ENCODE measurements around the gene FAM13C. TPM values are rescaled to one million over a fixed set of nuclear protein-coding genes. Genes with fewer than 3 reads are reported as not detected.

Gene FAM13C
- total and polyA plus RNA-seq, 9 of the 15 experiments (the other 6 are each of a cell fraction or from before 2014, with no cell fraction given) = not detected

GRCh38 chr10:59346321-59346720, 16.0 kb downstream of the FAM13C start:
- Histone ChIP-seq H3K4me2 (ENCODE audit: insufficient read depth, low read length) (no peak overlapping the region), H3K36me3 (ENCODE audit: control insufficient read depth, insufficient read depth, low read length) (no peaks in the 10 kb centered on the region), H3K9me3 (replicated peaks; ENCODE audit: control insufficient read depth, insufficient read depth, low read depth, low read length) (no peaks in the 10 kb centered on the region), H3K27ac (ENCODE audit: extremely low read depth, low read depth, low read length) (no peak overlapping the region), H2AFZ (ENCODE audit: low read depth, low read length) (no peak overlapping the region), H3K79me2 (ENCODE audit: control insufficient read depth, insufficient read depth, low read length) (no peaks in the 10 kb centered on the region), H4K20me1 (replicated peaks; ENCODE audit: control insufficient read depth, insufficient read depth, low read length) (no peaks in the 10 kb centered on the region), H3K9me1 (ENCODE audit: control insufficient read depth, insufficient read depth, low read length) (no peaks in the 10 kb centered on the region), H3K27me3 (ENCODE audit: control insufficient read depth in 2 of 2, insufficient read depth in 2 of 2, low read length in 2 of 2) (no peaks in the 10 kb centered on the region), H3K4me3 (no peak overlapping the region), H3K9ac (ENCODE audit: insufficient read depth in 1 of 2, low read depth in 2 of 2, low read length in 2 of 2) (no peak overlapping the region), H3K4me1 (replicated peaks in 1 of 2; ENCODE audit: control insufficient read depth in 2 of 2, insufficient read depth in 2 of 2, low read length in 2 of 2) (no peaks in the 10 kb centered on the region)
- FAIRE-seq (no peak), DNase-seq (ENCODE audit: extremely low read depth in 1 of 4, low spot score in 3 of 4) (no peak), ATAC-seq (no peak)
- intact Hi-C loops (cut with micrococcal nuclease) (no loop called here), in situ Hi-C loops (cut with MboI) (no loop called here)
- ChIA-PET POLR2A (interaction anchor here (0.6 kb wide), 1 partner anchor 234 kb away, joined by 3 read pairs; no protein-coding TSS in a partner anchor), CTCF (ENCODE audit: low intra/inter-chr PET ratio) (no interaction called here)
- WGBS (ENCODE audit: insufficient coverage, low coverage, missing lambda C conversion rate) = 0% methylated on average over 1 of the region's 1 CpG
- BruUV-seq (replicated peaks) = no TSS peak
- TF ChIP-seq ZZZ3 (IDR thresholded peaks at IDR 0.05) = no peak
- no peak for TF ChIP-seq RAD21 (CRISPR knock-in tag; conservative IDR thresholded peaks at IDR 0.05 in 1 of 2, IDR thresholded peaks at IDR 0.05 in 1 of 2)
- no peak for TF ChIP-seq MED1 (CRISPR knock-in tag; IDR thresholded peaks at IDR 0.05; ENCODE audit: borderline replicate concordance)
- no peak for TF ChIP-seq THAP12 (CRISPR knock-in tag; IDR thresholded peaks at IDR 0.05)
- no peak for TF ChIP-seq ZNF395 (CRISPR knock-in tag; IDR thresholded peaks at IDR 0.05)
- no peak for TF ChIP-seq CHD2 (IDR thresholded peaks at IDR 0.05; ENCODE audit: low read depth, low read length)
- TF ChIP-seq KDM4B (IDR thresholded peaks at IDR 0.05; ENCODE audit: borderline replicate concordance in 2 of 2, low read depth in 1 of 2) = no peak
- TF ChIP-seq CHAMP1 (IDR thresholded peaks at IDR 0.05) = no peak
- no peak for TF ChIP-seq CHCHD3 (CRISPR knock-in tag; IDR thresholded peaks at IDR 0.05)
- TF ChIP-seq ZNF431 (CRISPR knock-in tag; IDR thresholded peaks at IDR 0.05) = no peak
- no peak for TF ChIP-seq ZNF197 (CRISPR knock-in tag; IDR thresholded peaks at IDR 0.05; ENCODE audit: low read depth)
- no peak for TF ChIP-seq HOMEZ (CRISPR knock-in tag; IDR thresholded peaks at IDR 0.05)
- no peak for TF ChIP-seq HEY1 (CRISPR knock-in tag; IDR thresholded peaks at IDR 0.05; ENCODE audit: borderline replicate concordance)
- TF ChIP-seq LEF1 (IDR thresholded peaks at IDR 0.05) = no peak
